ENCODE measurements around the gene VSIG10L2.

Gene VSIG10L2

GRCh38 chr11:125948278-125949051 is 2.6 kb downstream of the VSIG10L2 start:
- no peak for DNase-seq

- no peak for DNase-seq
These were observed 3.7 kb downstream of the VSIG10L2 start for GRCh38 chr11:125949271-125950177.

DNA sequence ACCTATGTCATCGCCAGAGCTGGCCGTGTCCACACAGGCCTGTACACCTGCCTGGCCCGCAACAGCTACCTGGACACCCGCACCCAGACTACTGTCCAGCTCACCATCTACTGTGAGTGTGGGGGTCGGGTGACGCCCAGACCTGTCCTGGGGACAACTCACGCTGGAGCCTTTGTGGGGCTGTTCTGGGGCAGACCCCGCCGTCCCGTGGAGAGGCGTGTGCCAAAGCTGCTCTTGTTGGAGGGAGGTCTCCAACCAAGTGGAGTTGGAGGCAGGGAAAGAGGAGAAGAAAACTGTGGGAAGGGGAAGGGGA is 4.3 kb downstream of the VSIG10L2 start:
- no peak for DNase-seq

DNA sequence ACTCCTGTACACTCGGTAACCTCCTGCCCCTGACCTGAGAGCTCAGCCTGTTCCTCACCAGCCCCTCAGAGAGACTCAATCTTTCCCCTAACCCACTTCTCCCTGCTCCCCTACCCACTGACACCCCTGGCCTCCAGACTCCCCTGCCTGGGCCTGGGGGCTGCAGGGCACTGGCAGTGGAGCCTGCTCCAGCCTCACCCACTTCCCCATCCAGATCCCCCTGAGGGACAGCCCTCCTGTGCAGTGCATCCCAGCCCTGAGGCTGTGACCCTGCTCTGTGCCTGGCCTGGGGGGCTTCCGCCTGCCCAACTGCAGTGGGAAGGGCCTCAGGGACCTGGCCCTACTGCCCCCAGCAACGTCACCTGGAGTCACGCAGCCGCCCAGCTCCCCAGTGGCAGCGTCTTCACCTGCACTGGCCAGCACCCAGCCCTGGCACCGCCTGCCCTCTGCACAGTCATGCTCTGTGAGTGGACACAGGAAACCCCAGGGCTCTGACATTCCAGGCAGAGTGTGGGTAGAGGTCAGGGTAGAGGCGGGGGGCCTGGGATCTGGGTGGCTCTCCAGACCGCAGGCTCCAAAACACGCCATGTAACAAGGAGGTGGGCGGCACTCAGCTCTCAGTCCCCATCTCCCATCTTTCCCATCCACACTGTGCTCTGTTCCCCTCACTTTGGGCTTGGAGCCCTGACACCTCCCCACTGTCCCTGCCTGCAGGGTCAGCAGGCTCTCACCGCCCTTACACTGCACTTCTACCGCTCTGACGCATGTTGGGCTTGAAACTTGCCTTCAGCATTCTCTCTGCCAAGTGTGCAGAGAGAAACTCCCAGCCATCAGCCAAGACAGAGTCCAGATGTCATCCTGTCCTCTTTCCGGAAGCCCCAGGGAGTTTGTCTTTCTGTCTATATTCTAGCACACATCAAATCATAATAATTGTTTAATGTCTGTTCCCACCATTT is 5.1 kb downstream of the VSIG10L2 start:
- no peak for DNase-seq

DNA sequence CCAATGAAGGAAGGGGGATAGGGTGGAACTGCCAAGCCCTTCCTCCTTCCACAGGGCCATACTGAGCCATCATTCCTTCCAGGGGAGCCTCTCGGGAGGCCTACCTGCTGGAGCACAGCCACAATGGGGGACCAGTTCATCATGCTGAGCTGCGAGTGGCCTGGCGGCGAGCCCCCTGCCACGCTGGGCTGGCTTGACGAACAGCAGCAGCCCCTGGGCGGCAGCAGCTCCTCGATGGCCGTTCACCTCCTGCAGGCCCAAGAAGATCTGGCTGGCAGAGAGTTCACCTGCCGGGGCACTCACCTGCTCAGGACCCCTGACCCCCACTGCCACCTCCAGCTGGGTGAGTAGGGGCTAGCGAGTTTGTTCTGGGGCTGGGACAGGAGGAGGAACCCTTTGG is 5.9 kb downstream of the VSIG10L2 start:
- no peak for DNase-seq

DNA sequence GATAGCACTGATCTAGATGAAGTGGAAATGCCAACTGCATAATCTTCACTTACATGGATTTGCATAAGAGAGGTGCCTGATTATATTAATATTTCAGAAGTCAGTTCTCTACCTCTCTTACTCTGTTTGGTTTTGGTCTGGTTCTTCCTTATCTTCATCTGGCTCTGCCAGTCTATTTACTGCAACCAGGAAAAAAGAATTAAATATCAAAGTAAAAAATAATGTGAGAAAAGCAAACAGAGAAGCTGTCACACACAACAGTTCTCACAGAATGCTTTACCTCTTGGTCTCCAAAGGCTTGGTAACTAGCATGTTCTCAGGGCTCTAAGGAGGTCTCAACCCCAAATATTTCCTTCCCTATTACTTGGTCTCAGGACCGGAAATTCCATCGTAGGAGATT is 6.7 kb downstream of the VSIG10L2 start:
- DNase-seq = no peak

DNA sequence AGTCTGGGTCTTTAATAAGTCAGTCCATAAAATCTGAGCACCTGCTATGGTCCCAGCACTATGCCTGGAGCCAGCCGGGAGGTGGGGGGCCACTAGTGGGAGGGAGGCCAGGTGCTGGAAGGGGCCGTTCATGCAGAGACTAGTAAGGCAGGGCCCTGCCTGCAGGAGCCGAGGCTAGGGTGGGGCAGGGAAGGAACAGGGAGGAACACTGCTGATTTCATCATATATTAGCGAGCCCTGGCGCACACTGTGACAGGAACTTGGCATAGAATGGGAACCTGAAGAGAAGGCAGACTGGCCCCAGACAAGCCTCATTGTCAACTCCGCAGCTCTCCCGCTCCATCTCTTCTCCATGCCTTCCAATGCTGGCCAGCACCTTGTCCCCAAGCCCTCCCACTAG is 7.1 kb downstream of the VSIG10L2 start:
- DNase-seq = no peak

- no peak for DNase-seq
These were observed 7.6 kb downstream of the VSIG10L2 start for GRCh38 chr11:125953401-125953935.

- DNase-seq = no peak
These were observed 8.5 kb downstream of the VSIG10L2 start for GRCh38 chr11:125954123-125954944.

GRCh38 chr11:125954945-125955640 is 9.2 kb downstream of the VSIG10L2 start:
- no peak for DNase-seq

DNA sequence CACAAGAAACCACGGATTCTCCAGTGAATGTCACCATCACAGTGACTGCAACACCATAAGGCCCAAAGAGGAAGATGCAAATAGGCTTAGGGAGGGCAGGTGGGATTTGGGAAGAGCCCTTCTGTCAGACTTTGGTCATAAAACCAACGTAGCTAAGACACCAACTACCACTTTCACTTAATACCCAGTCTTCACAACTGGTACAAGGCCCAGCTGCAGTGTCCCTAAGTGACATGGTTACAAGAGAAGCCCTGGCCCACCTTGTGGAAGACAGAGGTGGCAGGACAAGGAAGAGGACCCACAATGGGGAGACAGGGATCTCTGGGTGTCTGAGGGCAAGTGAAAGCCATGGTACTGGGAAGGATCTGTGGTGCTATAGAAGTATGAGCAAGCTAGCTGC is 10.0 kb downstream of the VSIG10L2 start:
- no peak for DNase-seq

DNA sequence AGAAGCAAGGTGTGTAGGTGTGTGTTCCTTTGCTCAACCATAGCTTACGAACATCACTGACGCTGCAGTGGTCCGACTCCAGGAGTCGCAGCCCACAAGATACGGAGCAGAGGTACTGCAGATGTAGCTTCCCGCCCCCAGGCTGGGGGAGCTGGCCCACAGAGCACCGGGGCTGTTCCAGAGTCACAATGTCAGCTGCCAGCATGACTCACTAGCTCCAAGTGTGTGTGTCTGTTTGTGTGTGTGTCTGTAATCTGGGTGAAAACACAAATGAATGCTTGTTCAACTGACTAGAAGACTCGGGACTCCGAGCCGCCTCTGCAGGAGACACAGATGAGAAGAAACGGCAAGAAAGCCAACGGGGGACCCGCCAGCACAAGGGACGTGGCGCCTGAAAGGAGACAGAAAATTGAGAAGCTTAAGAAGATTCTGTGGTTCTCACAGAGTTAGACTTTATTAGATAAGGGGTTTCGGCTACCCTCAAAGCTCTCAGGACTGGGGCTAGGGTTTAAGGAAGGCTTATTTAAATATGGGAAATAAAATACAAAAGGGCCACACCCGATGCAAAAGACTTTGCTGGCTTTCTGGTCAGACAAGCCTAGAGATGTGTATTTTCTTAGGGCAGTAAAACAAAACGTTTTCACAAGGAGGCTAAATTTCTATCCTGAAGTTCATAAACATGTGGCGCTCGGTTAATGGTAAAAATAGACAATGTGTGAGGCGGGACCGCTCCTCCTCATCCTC is 10.7 kb downstream of the VSIG10L2 start:
- no peak for DNase-seq

DNA sequence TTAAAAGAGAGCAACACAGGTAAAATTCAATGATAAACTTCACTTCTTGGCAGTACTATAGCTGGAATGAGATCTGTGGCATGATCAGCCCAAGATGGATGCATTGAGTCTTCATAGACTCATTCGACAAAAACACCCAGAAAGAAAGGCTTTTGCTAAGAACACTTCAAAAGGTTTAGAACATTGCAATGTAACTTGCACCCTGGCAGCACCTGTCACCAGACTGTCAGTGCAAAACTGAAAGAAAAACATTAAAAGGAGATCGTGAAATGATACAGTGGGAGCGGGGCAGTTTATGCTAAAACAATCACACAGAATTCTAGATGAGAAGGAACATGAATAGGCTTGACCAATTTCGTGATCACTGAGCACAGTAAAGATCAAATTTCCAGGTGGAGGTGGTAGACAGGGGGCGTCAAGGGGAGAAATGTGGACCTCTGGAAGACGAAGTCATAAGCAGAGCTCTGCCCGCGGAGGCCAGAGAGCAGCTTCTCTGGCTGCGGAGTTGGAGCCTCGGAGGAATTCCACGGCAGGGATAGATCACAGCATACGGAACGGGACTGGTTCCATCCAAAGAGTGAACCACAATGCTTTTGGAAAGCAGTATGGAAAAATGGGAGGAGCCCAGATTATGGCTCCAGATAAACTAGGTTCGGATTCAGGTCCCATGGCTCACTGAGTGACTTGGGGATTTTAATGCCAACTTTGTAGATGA is 11.9 kb downstream of the VSIG10L2 start:
- DNase-seq = no peak

DNA sequence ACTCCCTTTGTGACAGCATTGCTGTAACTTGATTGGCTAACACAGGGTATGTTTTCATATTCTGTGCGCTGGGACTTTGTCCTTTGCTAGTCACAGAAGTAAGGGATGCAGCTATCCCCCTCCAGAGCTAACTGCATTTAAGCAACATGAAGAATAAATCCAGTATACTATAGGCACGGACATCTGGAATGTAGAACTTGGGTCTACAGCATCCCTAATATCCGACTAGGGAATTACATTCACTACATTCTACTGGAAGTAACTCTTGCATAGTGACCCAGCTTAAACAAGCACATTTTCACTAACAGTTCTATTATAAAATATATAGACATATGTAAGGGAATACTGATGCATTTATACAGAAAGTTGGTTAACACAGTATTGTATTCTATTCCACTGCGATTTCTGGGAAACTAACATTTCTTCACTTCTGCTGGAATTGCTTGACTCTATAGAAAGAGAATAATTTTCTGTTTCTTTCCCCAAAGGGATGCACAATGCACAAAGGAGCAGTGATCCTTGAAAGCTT is 13.1 kb downstream of the VSIG10L2 start:
- DNase-seq = no peak

GRCh38 chr11:125959511-125959910 is 13.7 kb downstream of the VSIG10L2 start:
- no peak for DNase-seq

GRCh38 chr11:125959931-125960330 is 14.1 kb downstream of the VSIG10L2 start:
- no peak for DNase-seq

DNA sequence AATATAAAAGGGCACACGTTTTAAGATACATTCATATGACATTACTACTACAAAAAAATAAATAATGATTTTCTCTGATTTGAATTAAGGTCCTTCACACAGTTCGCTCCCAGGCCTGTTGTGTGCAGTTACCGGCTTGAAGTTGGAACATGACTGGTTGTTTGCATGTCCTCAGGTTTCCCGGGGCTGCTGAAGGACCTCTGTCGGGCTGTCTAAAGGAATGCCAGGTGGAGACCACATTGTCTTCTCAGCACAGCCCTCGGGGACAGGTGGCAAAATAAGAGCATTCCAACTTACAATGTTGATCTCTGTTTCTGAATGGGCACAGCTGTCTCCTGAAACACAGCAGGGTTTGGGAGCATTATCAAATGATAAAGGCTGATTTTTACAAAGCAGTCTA is 14.9 kb downstream of the VSIG10L2 start:
- no peak for DNase-seq

- DNase-seq = no peak
These were observed 21.7 kb downstream of the VSIG10L2 start for GRCh38 chr11:125967515-125967914.

DNA sequence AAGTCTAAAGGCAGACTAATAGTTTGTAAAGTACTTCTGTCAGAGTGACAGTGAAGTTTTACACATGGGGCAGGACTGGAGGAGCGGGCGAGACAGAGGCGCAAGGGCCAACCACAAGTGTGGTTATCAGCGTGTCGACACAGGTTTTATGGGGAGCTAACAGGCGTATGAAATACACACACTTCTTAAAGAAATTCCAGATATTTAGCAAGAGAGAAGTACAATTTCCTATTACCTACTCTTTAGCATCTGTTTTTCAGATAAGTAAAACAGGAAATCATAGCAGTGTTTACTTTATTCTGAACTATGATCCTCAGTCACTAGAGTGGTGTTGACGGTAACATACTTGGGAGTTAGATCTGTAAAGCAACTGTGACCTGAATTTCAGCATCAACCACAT is 22.5 kb downstream of the VSIG10L2 start:
- DNase-seq = no peak

- no peak for DNase-seq
These were observed 25.8 kb downstream of the VSIG10L2 start for GRCh38 chr11:125971618-125972017.
